NT2/D1 (cell line): ENCODE data around the gene VWC2L.

ENCODE experiments used
- SUZ12 ChIP-seq: IDR thresholded peaks from 2 replicates; pipeline ENCODE4 v1.6.1; 2011; ENCODE audit not compliant: insufficient read length, insufficient read depth; ENCODE audit errors: extremely low read depth
- YY1 ChIP-seq: IDR thresholded peaks from 2 replicates; pipeline ENCODE4 v1.6.1; 2011; ENCODE audit not compliant: insufficient read length, insufficient read depth
- ZNF274 ChIP-seq: IDR thresholded peaks from 2 replicates; pipeline ENCODE4 v1.6.1; 2011; ENCODE audit warnings: mild to moderate bottlenecking, low read depth, low read length

DNA sequence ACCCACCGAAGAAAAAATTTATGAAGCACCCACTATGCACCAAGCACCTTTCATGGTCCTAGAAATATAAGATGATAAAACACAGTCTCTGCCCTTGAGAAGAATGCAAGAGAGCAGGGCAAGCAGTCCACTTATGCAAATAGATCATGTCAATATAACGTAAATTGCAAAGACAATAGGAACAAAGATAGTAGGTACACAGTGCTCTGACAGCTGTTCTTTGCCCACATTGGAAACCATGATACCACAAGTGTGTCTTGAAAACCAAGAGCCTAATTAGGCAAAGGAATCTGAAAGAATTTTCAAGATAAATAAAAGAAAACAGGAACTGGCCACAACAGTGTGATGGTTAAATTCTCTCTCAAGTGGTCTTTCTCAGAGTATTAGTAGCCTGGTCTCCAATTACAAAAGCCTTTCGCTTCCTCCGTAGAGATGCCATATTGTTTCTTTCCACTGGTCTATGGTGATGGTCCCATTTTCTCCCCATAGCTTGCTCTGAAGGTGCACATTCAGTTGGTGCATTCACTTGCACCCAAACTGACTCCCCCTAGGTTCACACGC lies 108.5 kb downstream of the VWC2L start:
- TF ChIP-seq YY1: no peak
- TF ChIP-seq ZNF274: no peak
- TF ChIP-seq SUZ12: no peak
